Astrocyte (in vitro differentiated cells and primary cell): ENCODE measurements around the gene HSD3B2.

ENCODE experiments used
- EZH2 ChIP-seq: IDR thresholded peaks from 2 replicates; pipeline ENCODE4 v1.6.1; 2012; ENCODE audit warnings: mild to moderate bottlenecking, low read length, inconsistent platforms; ENCODE audit not compliant: insufficient read depth
- TF ChIP-seq, protein P1 (sequence below): IDR thresholded peaks from 2 replicates; pipeline ENCODE4 v1.5.1; 2011; ENCODE audit warnings: low read depth, mild to moderate bottlenecking, inconsistent platforms, low read length, moderate library complexity; ENCODE audit not compliant: insufficient read depth

DNA sequence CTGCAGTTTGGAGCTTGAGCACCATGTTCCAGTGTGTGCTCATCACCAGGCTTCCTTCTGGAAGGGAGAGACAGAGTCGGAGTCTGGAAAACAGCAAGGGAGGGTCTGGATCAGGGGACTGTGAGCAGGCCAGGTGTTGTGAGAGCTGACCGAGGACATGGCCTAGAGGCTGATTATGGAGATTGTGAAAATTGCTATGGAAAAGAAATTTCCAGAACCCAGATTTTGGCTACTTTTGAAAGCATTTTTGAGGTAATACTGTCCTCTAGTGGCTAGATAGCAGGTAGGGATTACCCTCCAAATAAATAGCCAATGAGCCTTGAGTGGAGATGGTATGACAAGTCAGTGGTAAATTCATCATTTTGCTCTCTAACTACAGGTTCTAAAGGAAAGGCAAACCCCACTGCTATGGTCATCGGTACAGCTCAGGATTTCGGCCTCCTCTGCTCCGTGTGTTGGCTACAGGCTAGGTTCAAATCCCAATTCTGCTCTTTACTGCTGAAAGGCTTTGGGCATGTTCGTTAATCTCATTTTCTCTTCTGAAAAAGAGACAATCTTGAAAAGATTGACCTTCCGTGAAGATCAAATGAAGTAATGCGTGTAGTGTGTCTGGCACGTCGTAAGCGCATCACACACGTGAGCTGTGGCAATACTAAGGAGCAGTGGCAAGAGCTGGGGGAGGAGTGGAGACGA, 47.4 kb upstream of the HSD3B2 start:
- TF ChIP-seq, protein P1, sequence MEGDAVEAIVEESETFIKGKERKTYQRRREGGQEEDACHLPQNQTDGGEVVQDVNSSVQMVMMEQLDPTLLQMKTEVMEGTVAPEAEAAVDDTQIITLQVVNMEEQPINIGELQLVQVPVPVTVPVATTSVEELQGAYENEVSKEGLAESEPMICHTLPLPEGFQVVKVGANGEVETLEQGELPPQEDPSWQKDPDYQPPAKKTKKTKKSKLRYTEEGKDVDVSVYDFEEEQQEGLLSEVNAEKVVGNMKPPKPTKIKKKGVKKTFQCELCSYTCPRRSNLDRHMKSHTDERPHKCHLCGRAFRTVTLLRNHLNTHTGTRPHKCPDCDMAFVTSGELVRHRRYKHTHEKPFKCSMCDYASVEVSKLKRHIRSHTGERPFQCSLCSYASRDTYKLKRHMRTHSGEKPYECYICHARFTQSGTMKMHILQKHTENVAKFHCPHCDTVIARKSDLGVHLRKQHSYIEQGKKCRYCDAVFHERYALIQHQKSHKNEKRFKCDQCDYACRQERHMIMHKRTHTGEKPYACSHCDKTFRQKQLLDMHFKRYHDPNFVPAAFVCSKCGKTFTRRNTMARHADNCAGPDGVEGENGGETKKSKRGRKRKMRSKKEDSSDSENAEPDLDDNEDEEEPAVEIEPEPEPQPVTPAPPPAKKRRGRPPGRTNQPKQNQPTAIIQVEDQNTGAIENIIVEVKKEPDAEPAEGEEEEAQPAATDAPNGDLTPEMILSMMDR, result peak; percentile 99
- TF ChIP-seq EZH2, result no peak
